Measurements from ENCODE around the gene MBD4. TPM values are rescaled to one million over a fixed set of nuclear protein-coding genes. Genes with fewer than 3 reads are reported as not detected.

Gene MBD4
- total and polyA plus RNA-seq, 10 donors = 40.0 to 72.6 (median 55.2) TPM

- H3K27me3 ChIP-seq (replicated peaks in 1 of 7) = no peaks in the 10 kb centered on the region
- intact Hi-C loops (cut with DNase I; ENCODE audit: low total_unique reads) = no loop called here
- peaks cover 0 to 3% (median 0%) of the 10 kb centered on the region in 6 donors for H3K4me1 ChIP-seq
- 61 to 92% (median 89%) methylated on average over 12 to 17 of the region's 17 CpGs for WGBS, 5 donors
- DNase-seq = no peak
- H3K27ac ChIP-seq = no peak overlapping the region
- H3K36me3 ChIP-seq = no peaks in the 10 kb centered on the region
- H3K4me3 ChIP-seq = no peak overlapping the region
- no peaks in the 10 kb centered on the region for H3K9me3 ChIP-seq
- TF ChIP-seq POLR2AphosphoS5 (IDR thresholded peaks at IDR 0.05) = no peak
- TF ChIP-seq POLR2A (IDR thresholded peaks at IDR 0.05) = no peak
- no peak for TF ChIP-seq CTCF (IDR thresholded peaks at IDR 0.05 in 8 of 11, conservative IDR thresholded peaks at IDR 0.05 in 3 of 11)
Measured at GRCh38 chr3:129410971-129411370, 28.8 kb downstream of the MBD4 start.

DNA sequence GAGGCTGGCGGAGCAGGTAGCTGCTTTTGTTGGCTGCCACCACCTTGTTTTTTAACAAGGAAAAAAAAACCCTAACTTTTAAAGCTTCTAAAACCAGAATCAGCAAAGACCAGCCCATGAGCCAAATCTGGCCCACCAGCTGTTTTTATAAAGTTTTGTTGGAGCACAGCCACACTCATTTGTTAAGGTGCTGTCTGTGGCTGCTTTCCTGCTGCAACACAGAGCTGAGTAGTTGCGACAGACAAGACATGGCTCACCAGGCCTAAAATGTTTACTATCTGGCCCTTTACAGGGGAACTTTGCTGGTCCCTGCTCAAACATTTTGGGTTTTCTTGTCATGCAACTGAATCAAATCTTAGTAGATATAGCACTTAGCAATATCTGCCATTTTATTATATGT, 30.2 kb downstream of the MBD4 start:
- Histone ChIP-seq H3K27me3 (replicated peaks in 1 of 7) (no peaks in the 10 kb centered on the region), H3K4me1 (peaks cover 0 to 3% (median 0%) of the 10 kb centered on the region in 6 donors), H3K27ac (no peak overlapping the region), H3K4me3 (no peak overlapping the region), H3K9me3 (no peaks in the 10 kb centered on the region), H3K36me3 (no peaks in the 10 kb centered on the region)
- 73 to 83% (median 81%) methylated on average over 2 of the region's 2 CpGs for WGBS, 5 donors
- intact Hi-C loops (cut with DNase I; ENCODE audit: low total_unique reads) = no loop called here
- no peak for DNase-seq
- TF ChIP-seq CTCF (IDR thresholded peaks at IDR 0.05 in 8 of 11, conservative IDR thresholded peaks at IDR 0.05 in 3 of 11) (no peak), POLR2A (IDR thresholded peaks at IDR 0.05) (no peak), POLR2AphosphoS5 (IDR thresholded peaks at IDR 0.05) (no peak)

DNA sequence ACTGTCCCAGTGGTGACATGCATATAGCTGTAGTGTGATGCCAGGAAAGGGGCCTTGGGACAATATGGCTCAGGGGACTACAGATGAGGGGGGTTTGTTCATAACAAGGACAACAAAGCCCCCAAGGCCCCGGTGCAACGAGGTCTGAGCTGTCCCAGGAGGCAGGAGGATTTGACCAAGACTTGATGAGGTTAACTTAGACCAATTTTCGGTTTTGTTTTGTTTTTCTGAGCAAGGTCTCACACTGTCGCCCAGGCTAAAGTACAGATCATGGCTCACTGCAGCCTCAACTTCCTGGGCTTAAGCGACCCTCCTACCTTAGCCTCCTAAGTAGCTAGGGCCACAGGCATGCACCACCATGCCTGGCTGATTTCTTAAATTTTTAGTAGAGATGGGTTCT, 35.1 kb downstream of the MBD4 start:
- H3K36me3 ChIP-seq = no peaks in the 10 kb centered on the region
- TF ChIP-seq POLR2AphosphoS5 (IDR thresholded peaks at IDR 0.05) = no peak
- TF ChIP-seq POLR2A (IDR thresholded peaks at IDR 0.05) = no peak
- no peak for TF ChIP-seq CTCF (IDR thresholded peaks at IDR 0.05 in 8 of 11, conservative IDR thresholded peaks at IDR 0.05 in 3 of 11)
- no peak for DNase-seq
- no peaks in the 10 kb centered on the region for H3K27me3 ChIP-seq (replicated peaks in 1 of 7)
- WGBS, 5 donors = 66 to 86% (median 76%) methylated on average over 5 of the region's 5 CpGs
- no peak overlapping the region for H3K27ac ChIP-seq
- no peak overlapping the region for H3K4me3 ChIP-seq
- H3K4me1 ChIP-seq = peaks cover 0 to 11% (median 7%) of the 10 kb centered on the region in 6 donors
- no peaks in the 10 kb centered on the region for H3K9me3 ChIP-seq
- intact Hi-C loops (cut with DNase I; ENCODE audit: low total_unique reads) = no loop called here

DNA sequence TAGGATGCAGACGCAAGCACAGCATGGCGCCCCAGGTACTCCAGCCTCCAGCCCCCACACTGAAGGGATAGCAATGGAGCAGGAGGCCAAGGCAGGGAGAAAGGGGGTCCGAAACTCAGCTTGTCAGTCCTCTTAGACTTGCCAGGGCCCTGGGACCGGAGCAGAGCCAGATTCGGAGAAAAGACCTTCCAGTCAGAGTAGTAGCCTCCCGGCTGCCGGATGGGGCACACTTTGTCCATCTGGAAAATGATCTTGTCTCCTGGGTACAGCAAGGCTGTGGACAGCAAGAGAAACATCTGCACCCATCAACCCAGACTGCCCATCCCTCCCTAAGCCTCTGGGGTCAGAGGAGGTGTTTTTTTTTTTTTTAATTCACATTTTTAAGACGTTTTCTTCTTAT, 35.6 kb downstream of the MBD4 start:
- intact Hi-C loops (cut with DNase I; ENCODE audit: low total_unique reads) = no loop called here
- Histone ChIP-seq H3K4me3 (no peak overlapping the region), H3K27ac (no peak overlapping the region), H3K9me3 (no peaks in the 10 kb centered on the region), H3K4me1 (peaks cover 0 to 11% (median 7%) of the 10 kb centered on the region in 6 donors), H3K36me3 (no peaks in the 10 kb centered on the region), H3K27me3 (replicated peaks in 1 of 7) (no peaks in the 10 kb centered on the region)
- WGBS, 5 donors = 81 to 91% (median 88%) methylated on average over 8 of the region's 8 CpGs
- no peak for DNase-seq
- TF ChIP-seq POLR2AphosphoS5 (IDR thresholded peaks at IDR 0.05) (no peak), POLR2A (IDR thresholded peaks at IDR 0.05) (no peak), CTCF (IDR thresholded peaks at IDR 0.05 in 8 of 11, conservative IDR thresholded peaks at IDR 0.05 in 3 of 11) (no peak)
